K562 (cell line): ENCODE results near the gene APOB.

Source experiments
- ARID2 ChIP-seq: fragments of 450-650 bp; IDR thresholded peaks from 2 replicates; pipeline ENCODE4 v1.6.1; 2017; ENCODE audit warnings: antibody characterized with exemption, mild to moderate bottlenecking
- CREM ChIP-seq: IDR thresholded peaks from 2 replicates; pipeline ENCODE4 v1.6.1; 2014; ENCODE audit warnings: antibody characterized with exemption, low read depth
- CTCF ChIP-seq, 3 experiments: IDR thresholded peaks in 2 of 3; conservative IDR thresholded peaks in 1 of 3; 2 replicates each; pipeline ENCODE4 v1.5.1; 2011 to 2012; ENCODE audit warnings: low read length in 3 of 3, mild to moderate bottlenecking in 3 of 3, control low read depth in 2 of 3, improper control_type of control experiment in 1 of 3, inconsistent platforms in 1 of 3, low read depth in 1 of 3, mixed read lengths in 1 of 3, moderate library complexity in 1 of 3; ENCODE audit not compliant: insufficient read depth in 2 of 3
- ESRRA ChIP-seq: fragments of 450-650 bp; IDR thresholded peaks from 2 replicates; pipeline ENCODE4 v1.6.1; 2014; ENCODE audit warnings: low read depth, mild to moderate bottlenecking, moderate library complexity, borderline replicate concordance
- KLF13 ChIP-seq: fragments of 450-650 bp; IDR thresholded peaks from 2 replicates; pipeline ENCODE4 v1.6.1; 2016; ENCODE audit warnings: missing genetic modification characterization, low read depth, mild to moderate bottlenecking, missing compliant biosample characterization, moderate library complexity, borderline replicate concordance
- RAD21 ChIP-seq, 2 experiments: fragments of 250-450 bp in 1 of 2; fragments of 450-650 bp in 1 of 2; sonication (Bioruptor Pico) in 1 of 2; formaldehyde crosslinking in 1 of 2; IDR thresholded peaks in 1 of 2; conservative IDR thresholded peaks in 1 of 2; 2 replicates each; pipeline versions ENCODE4 v1.4.0 to v1.8.0; 2020 to 2022; ENCODE audit warnings: mild to moderate bottlenecking in 2 of 2, moderate library complexity in 1 of 2
- ZNF12 ChIP-seq: sonication (generic); formaldehyde crosslinking; IDR thresholded peaks from 2 replicates; pipeline ENCODE4 v1.4.0; 2020; ENCODE audit warnings: mild to moderate bottlenecking, missing genetic modification reagents
- ZNF184 ChIP-seq: sonication (generic); formaldehyde crosslinking; IDR thresholded peaks from 2 replicates; pipeline ENCODE4 v1.5.0; 2020; ENCODE audit warnings: missing genetic modification reagents
- TF ChIP-seq, protein P1 (sequence below), 3 experiments: fragments of 200-800 bp in 1 of 3; sonication (Bioruptor generic) in 1 of 3; sonication (generic) in 1 of 3; formaldehyde crosslinking in 1 of 3; IDR thresholded peaks; 2 replicates each; pipeline versions ENCODE4 v1.6.1 to v1.8.0; 2016 to 2022; ENCODE audit warnings: mild to moderate bottlenecking in 2 of 3, missing compliant biosample characterization in 2 of 3, missing genetic modification characterization in 2 of 3, missing genetic modification reagents in 1 of 3
- TF ChIP-seq, protein P2 (sequence below): fragments of 450-650 bp; IDR thresholded peaks from 2 replicates; pipeline ENCODE4 v1.7.1; 2018; ENCODE audit warnings: mild to moderate bottlenecking, low read depth; ENCODE audit not compliant: partially characterized antibody

DNA sequence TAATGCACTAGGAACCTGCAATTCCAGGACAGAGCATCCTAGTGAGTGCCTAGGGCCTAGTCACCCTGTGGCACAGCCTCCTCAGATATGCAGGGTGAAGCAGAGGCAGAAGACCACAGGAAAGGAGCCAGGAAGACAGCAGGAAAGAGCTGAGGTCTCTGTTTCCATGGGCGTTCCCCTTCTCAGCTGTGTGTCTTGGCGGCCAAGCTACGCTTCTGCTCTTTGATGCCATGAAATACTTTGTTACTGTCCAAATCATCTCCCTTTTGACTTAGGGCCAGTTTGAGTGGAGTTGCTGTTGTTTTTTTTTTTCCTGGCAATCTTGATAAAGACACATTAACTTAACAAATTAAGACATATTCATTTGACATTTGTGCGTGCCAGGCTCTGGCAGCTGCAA, 67.3 kb downstream of the APOB start:
- TF ChIP-seq ZNF184 (CRISPR knock-in tag) (no peak), RAD21 (CRISPR knock-in tag; conservative IDR thresholded peaks at IDR 0.05 in 1 of 2, IDR thresholded peaks at IDR 0.05 in 1 of 2) (no peak), CREM (no peak), KLF13 (tag) (no peak), ESRRA (no peak), ARID2 (no peak), CTCF (IDR thresholded peaks at IDR 0.05 in 2 of 3, conservative IDR thresholded peaks at IDR 0.05 in 1 of 3; ENCODE audit: insufficient read depth in 2 of 3, low read depth in 1 of 3, low read length in 3 of 3) (no peak), ZNF12 (CRISPR knock-in tag) (no peak)
- TF ChIP-seq, protein P1, sequence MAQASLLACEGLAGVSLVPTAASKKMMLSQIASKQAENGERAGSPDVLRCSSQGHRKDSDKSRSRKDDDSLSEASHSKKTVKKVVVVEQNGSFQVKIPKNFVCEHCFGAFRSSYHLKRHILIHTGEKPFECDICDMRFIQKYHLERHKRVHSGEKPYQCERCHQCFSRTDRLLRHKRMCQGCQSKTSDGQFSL (CRISPR knock-in tag; IDR thresholded peaks at IDR 0.05): no peak
- TF ChIP-seq, protein P1 (tag; IDR thresholded peaks at IDR 0.05): no peak
- TF ChIP-seq, protein P2, sequence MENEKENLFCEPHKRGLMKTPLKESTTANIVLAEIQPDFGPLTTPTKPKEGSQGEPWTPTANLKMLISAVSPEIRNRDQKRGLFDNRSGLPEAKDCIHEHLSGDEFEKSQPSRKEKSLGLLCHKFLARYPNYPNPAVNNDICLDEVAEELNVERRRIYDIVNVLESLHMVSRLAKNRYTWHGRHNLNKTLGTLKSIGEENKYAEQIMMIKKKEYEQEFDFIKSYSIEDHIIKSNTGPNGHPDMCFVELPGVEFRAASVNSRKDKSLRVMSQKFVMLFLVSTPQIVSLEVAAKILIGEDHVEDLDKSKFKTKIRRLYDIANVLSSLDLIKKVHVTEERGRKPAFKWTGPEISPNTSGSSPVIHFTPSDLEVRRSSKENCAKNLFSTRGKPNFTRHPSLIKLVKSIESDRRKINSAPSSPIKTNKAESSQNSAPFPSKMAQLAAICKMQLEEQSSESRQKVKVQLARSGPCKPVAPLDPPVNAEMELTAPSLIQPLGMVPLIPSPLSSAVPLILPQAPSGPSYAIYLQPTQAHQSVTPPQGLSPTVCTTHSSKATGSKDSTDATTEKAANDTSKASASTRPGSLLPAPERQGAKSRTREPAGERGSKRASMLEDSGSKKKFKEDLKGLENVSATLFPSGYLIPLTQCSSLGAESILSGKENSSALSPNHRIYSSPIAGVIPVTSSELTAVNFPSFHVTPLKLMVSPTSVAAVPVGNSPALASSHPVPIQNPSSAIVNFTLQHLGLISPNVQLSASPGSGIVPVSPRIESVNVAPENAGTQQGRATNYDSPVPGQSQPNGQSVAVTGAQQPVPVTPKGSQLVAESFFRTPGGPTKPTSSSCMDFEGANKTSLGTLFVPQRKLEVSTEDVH: no peak
